ENCODE measurements around the gene TOLLIP.
"Not testable (repeated sequence)": the region's sequence is repeated elsewhere in the genome, so short reads cannot be mapped to it uniquely, and the experiment has no call there.

Gene TOLLIP

GRCh38 chr11:1242751-1243150 lies 66.7 kb downstream of the TOLLIP start:
- DNase-seq = not testable (repeated sequence)

- no peak for DNase-seq
Measured at GRCh38 chr11:1242289-1242688, 67.1 kb downstream of the TOLLIP start.

GRCh38 chr11:1241706-1242105 lies 67.7 kb downstream of the TOLLIP start:
- no peak for DNase-seq

GRCh38 chr11:1240771-1241170 lies 68.7 kb downstream of the TOLLIP start:
- no peak for DNase-seq

GRCh38 chr11:1239596-1240205 lies 69.7 kb downstream of the TOLLIP start:
- DNase-seq = no peak

- no peak for DNase-seq
Measured at GRCh38 chr11:1238767-1239595, 70.5 kb downstream of the TOLLIP start.

GRCh38 chr11:1237851-1238250 lies 71.6 kb downstream of the TOLLIP start:
- DNase-seq = no peak

- DNase-seq = no peak
Measured at GRCh38 chr11:1237128-1237580, 72.3 kb downstream of the TOLLIP start.

GRCh38 chr11:1236316-1237127 lies 72.9 kb downstream of the TOLLIP start:
- no peak for DNase-seq

- DNase-seq = no peak
Measured at GRCh38 chr11:1235901-1236315, 73.5 kb downstream of the TOLLIP start.

GRCh38 chr11:1235306-1235900 lies 74.0 kb downstream of the TOLLIP start:
- DNase-seq = no peak

GRCh38 chr11:1234771-1235305 lies 74.6 kb downstream of the TOLLIP start:
- DNase-seq = no peak

- DNase-seq = no peak
Measured at GRCh38 chr11:1234054-1234720, 75.2 kb downstream of the TOLLIP start.

- no peak for DNase-seq
Measured at GRCh38 chr11:1233351-1234053, 75.9 kb downstream of the TOLLIP start.

GRCh38 chr11:1232883-1233321 lies 76.5 kb downstream of the TOLLIP start:
- no peak for DNase-seq

GRCh38 chr11:1232021-1232882 lies 77.2 kb downstream of the TOLLIP start:
- no peak for DNase-seq

GRCh38 chr11:1231396-1232020 lies 77.9 kb downstream of the TOLLIP start:
- no peak for DNase-seq

GRCh38 chr11:1230456-1231395 lies 78.7 kb downstream of the TOLLIP start:
- no peak for DNase-seq

- DNase-seq = no peak
Measured at GRCh38 chr11:1230121-1230455, 79.3 kb downstream of the TOLLIP start.
